GM23338 (cell line): Measurements from ENCODE around the gene TSHZ2. TPM values are rescaled to one million over a fixed set of nuclear protein-coding genes. Genes with fewer than 3 reads are reported as not detected.
"Not testable (repeated sequence)": the region's sequence is repeated elsewhere in the genome, so short reads cannot be mapped to it uniquely, and the experiment has no call there.

Experiments
- ATAC-seq: fragments of 200-7000 bp; cut with Tn5 transposase; 3 replicates; pipeline ENCODE4 v1.9.1; 2020
- DNase-seq: peaks from one replicate; pipeline ENCODE4 v3.0.0-alpha.2; 2015; ENCODE audit warnings: low spot score
- H2AFZ ChIP-seq: fragments of 200-600 bp; sonication (generic); 2 replicates; pipeline ENCODE4 v1.8.0; 2016; ENCODE audit warnings: antibody characterized with exemption, mild to moderate bottlenecking, moderate library complexity
- H3F3A ChIP-seq: fragments of 200-600 bp; sonication (generic); replicated peaks from 2 replicates; pipeline ENCODE4 v1.8.0; 2017; ENCODE audit warnings: antibody characterized with exemption, mixed run types, low read depth
- H3K27ac ChIP-seq: fragments of 200-600 bp; sonication (generic); 2 replicates; pipeline ENCODE4 v1.6.1; 2016; ENCODE audit warnings: low read depth
- H3K27me3 ChIP-seq: fragments of 200-600 bp; sonication (generic); 2 replicates; pipeline ENCODE4 v1.8.0; 2016; ENCODE audit warnings: mild to moderate bottlenecking, mixed run types, moderate library complexity; ENCODE audit not compliant: insufficient read depth
- H3K36me3 ChIP-seq: fragments of 200-600 bp; sonication (generic); 2 replicates; pipeline ENCODE4 v1.8.0; 2016; ENCODE audit warnings: mild to moderate bottlenecking; ENCODE audit not compliant: insufficient read depth
- H3K4me1 ChIP-seq: fragments of 200-600 bp; sonication (generic); 2 replicates; pipeline ENCODE4 v1.8.0; 2016; ENCODE audit warnings: mild to moderate bottlenecking, moderate library complexity; ENCODE audit not compliant: insufficient read depth
- H3K4me2 ChIP-seq: fragments of 200-600 bp; sonication (generic); 2 replicates; pipeline ENCODE4 v1.7.1; 2017; ENCODE audit warnings: mixed run types
- H3K4me3 ChIP-seq: fragments of 200-600 bp; sonication (generic); 2 replicates; pipeline ENCODE4 v1.6.1; 2016; ENCODE audit warnings: mixed run types
- H3K79me2 ChIP-seq: fragments of 200-600 bp; sonication (generic); replicated peaks from 2 replicates; pipeline ENCODE4 v1.8.0; 2017; ENCODE audit warnings: mild to moderate bottlenecking; ENCODE audit not compliant: insufficient read depth
- H3K9me2 ChIP-seq: fragments of 200-600 bp; sonication (generic); 2 replicates; pipeline ENCODE4 v1.8.0; 2017; ENCODE audit not compliant: insufficient read depth
- H4K20me1 ChIP-seq: fragments of 200-600 bp; sonication (generic); replicated peaks from 2 replicates; pipeline ENCODE4 v1.8.0; 2017; ENCODE audit warnings: mild to moderate bottlenecking; ENCODE audit not compliant: insufficient read depth
- H3K27ac Mint-ChIP-seq: 2 replicates; pipeline ENCODE4 v1.8.0; 2020; ENCODE audit warnings: inconsistent platforms, mild to moderate bottlenecking, moderate library complexity, mixed read lengths
- H3K27me3 Mint-ChIP-seq: 3 replicates; pipeline ENCODE4 v1.8.0; 2022; ENCODE audit warnings: low read depth, mild to moderate bottlenecking, moderate library complexity, mixed read lengths, inconsistent platforms; ENCODE audit not compliant: insufficient read depth, poor library complexity
- H3K36me3 Mint-ChIP-seq: 3 replicates; pipeline ENCODE4 v1.8.0; 2021; ENCODE audit warnings: low read depth, mild to moderate bottlenecking, inconsistent platforms, moderate library complexity, mixed read lengths
- H3K4me1 Mint-ChIP-seq: 3 replicates; pipeline ENCODE4 v1.8.0; 2020; ENCODE audit warnings: mild to moderate bottlenecking, inconsistent platforms, mixed read lengths
- H3K4me3 Mint-ChIP-seq: 3 replicates; pipeline ENCODE4 v1.8.0; 2021; ENCODE audit warnings: moderate library complexity, mild to moderate bottlenecking, inconsistent platforms, mixed read lengths
- H3K9me3 Mint-ChIP-seq: 3 replicates; pipeline ENCODE4 v1.8.0; 2020; ENCODE audit warnings: moderate library complexity, mild to moderate bottlenecking, inconsistent platforms, mixed read lengths
- CREB1 ChIP-seq: fragments of 250-450 bp; sonication (Bioruptor Pico); IDR thresholded peaks from 2 replicates; pipeline ENCODE4 v1.5.0; 2020; ENCODE audit warnings: low read depth, mild to moderate bottlenecking, moderate library complexity
- CTCF ChIP-seq, 2 experiments: fragments of 200-600 bp in 1 of 2; sonication (generic) in 1 of 2; conservative IDR thresholded peaks; 2 replicates each; pipeline versions ENCODE4 v1.5.1 to v1.6.1; 2016 to 2017; ENCODE audit warnings: antibody characterized with exemption in 2 of 2, low read depth in 2 of 2, mild to moderate bottlenecking in 2 of 2, moderate library complexity in 1 of 2
- EZH2phosphoT487 ChIP-seq: fragments of 200-600 bp; sonication (generic); IDR thresholded peaks from one replicate; pipeline ENCODE4 v1.8.1; 2018; ENCODE audit warnings: antibody characterized with exemption; ENCODE audit not compliant: unreplicated experiment
- JUNB ChIP-seq: IDR thresholded peaks from one replicate; pipeline ENCODE4 v1.6.1; 2016; ENCODE audit warnings: antibody characterized with exemption; ENCODE audit not compliant: unreplicated experiment
- POLR2AphosphoS5 ChIP-seq: IDR thresholded peaks from 2 replicates; pipeline ENCODE4 v1.6.1; 2016; ENCODE audit warnings: antibody characterized with exemption, low read depth
- ZNF114 ChIP-seq: fragments of 250-450 bp; sonication (Bioruptor Pico); IDR thresholded peaks from 2 replicates; pipeline ENCODE4 v1.5.0; 2020; ENCODE audit warnings: mild to moderate bottlenecking, moderate library complexity
- ZNF331 ChIP-seq: fragments of 250-450 bp; sonication (Bioruptor Pico); IDR thresholded peaks from 2 replicates; pipeline ENCODE4 v1.5.0; 2020; ENCODE audit warnings: low read depth, mild to moderate bottlenecking, moderate library complexity
- polyA plus RNA-seq: library from polyadenylated mRNA; unstranded; fragments of >200 nt; fragmentation: Nextera tagmentation; extraction: Ambion mirVana; gene quantifications from 2 replicates; pipeline ENCODE4 v1.2.1, GENCODE V29; 2016
- total RNA-seq: library from RNA; depleted of rRNA; stranded (reverse); fragments of >200 nt; shearing (Covaris generic); gene quantifications from 2 replicates; pipeline ENCODE4 v1.2.3, GENCODE V29; 2014
- TF ChIP-seq, protein P1 (sequence below): fragments of 250-450 bp; sonication (Bioruptor Pico); IDR thresholded peaks from 2 replicates; pipeline ENCODE4 v1.5.0; 2020; ENCODE audit warnings: mild to moderate bottlenecking, moderate library complexity

TSHZ2 gene
- total and polyA plus RNA-seq, 2 experiments from 2014 or later: 0.49 to 1.3 TPM

GRCh38 chr20:53522696-53523095 lies 550.5 kb downstream of the TSHZ2 start:
- Mint-ChIP-seq H3K9me3 (no peaks in the 10 kb centered on the region), H3K36me3 (no peaks in the 10 kb centered on the region), H3K27me3 (peaks cover 5% of the 10 kb centered on the region), H3K4me3 (no peak overlapping the region), H3K27ac (no peak overlapping the region), H3K4me1 (no peaks in the 10 kb centered on the region)
- ATAC-seq: no peak
- TF ChIP-seq CTCF (conservative IDR thresholded peaks at IDR 0.05; ENCODE audit: low read depth in 2 of 2) (no peak), EZH2phosphoT487 (no peak), CREB1 (CRISPR knock-in tag) (no peak), JUNB (no peak), POLR2AphosphoS5 (no peak), ZNF114 (CRISPR knock-in tag) (no peak), ZNF331 (CRISPR knock-in tag) (no peak)
- TF ChIP-seq, protein P1, sequence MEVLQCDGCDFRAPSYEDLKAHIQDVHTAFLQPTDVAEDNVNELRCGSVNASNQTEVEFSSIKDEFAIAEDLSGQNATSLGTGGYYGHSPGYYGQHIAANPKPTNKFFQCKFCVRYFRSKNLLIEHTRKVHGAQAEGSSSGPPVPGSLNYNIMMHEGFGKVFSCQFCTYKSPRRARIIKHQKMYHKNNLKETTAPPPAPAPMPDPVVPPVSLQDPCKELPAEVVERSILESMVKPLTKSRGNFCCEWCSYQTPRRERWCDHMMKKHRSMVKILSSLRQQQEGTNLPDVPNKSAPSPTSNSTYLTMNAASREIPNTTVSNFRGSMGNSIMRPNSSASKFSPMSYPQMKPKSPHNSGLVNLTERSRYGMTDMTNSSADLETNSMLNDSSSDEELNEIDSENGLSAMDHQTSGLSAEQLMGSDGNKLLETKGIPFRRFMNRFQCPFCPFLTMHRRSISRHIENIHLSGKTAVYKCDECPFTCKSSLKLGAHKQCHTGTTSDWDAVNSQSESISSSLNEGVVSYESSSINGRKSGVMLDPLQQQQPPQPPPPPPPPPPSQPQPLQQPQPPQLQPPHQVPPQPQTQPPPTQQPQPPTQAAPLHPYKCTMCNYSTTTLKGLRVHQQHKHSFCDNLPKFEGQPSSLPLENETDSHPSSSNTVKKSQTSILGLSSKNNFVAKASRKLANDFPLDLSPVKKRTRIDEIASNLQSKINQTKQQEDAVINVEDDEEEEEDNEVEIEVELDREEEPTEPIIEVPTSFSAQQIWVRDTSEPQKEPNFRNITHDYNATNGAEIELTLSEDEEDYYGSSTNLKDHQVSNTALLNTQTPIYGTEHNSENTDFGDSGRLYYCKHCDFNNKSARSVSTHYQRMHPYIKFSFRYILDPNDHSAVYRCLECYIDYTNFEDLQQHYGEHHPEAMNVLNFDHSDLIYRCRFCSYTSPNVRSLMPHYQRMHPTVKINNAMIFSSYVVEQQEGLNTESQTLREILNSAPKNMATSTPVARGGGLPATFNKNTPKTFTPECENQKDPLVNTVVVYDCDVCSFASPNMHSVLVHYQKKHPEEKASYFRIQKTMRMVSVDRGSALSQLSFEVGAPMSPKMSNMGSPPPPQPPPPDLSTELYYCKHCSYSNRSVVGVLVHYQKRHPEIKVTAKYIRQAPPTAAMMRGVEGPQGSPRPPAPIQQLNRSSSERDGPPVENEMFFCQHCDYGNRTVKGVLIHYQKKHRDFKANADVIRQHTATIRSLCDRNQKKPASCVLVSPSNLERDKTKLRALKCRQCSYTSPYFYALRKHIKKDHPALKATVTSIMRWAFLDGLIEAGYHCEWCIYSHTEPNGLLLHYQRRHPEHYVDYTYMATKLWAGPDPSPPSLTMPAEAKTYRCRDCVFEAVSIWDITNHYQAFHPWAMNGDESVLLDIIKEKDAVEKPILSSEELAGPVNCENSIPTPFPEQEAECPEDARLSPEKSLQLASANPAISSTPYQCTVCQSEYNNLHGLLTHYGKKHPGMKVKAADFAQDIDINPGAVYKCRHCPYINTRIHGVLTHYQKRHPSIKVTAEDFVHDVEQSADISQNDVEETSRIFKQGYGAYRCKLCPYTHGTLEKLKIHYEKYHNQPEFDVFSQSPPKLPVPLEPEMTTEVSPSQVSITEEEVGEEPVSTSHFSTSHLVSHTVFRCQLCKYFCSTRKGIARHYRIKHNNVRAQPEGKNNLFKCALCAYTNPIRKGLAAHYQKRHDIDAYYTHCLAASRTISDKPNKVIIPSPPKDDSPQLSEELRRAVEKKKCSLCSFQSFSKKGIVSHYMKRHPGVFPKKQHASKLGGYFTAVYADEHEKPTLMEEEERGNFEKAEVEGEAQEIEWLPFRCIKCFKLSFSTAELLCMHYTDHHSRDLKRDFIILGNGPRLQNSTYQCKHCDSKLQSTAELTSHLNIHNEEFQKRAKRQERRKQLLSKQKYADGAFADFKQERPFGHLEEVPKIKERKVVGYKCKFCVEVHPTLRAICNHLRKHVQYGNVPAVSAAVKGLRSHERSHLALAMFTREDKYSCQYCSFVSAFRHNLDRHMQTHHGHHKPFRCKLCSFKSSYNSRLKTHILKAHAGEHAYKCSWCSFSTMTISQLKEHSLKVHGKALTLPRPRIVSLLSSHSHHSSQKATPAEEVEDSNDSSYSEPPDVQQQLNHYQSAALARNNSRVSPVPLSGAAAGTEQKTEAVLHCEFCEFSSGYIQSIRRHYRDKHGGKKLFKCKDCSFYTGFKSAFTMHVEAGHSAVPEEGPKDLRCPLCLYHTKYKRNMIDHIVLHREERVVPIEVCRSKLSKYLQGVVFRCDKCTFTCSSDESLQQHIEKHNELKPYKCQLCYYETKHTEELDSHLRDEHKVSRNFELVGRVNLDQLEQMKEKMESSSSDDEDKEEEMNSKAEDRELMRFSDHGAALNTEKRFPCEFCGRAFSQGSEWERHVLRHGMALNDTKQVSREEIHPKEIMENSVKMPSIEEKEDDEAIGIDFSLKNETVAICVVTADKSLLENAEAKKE (CRISPR knock-in tag): no peak
- Histone ChIP-seq H3K79me2 (no peaks in the 10 kb centered on the region), H3K36me3 (no peaks in the 10 kb centered on the region; the same call in 1 of the 2 replicates), H3K4me1 (no peaks in the 10 kb centered on the region), H3K27me3 (no peaks in the 10 kb centered on the region), H2AFZ (no peak overlapping the region), H3K4me3 (no peak overlapping the region), H3K4me2 (no peak overlapping the region), H4K20me1 (no peaks in the 10 kb centered on the region), H3F3A (no peaks in the 10 kb centered on the region), H3K27ac (no peak overlapping the region), H3K9me2 (no peaks in the 10 kb centered on the region)
- no peak for DNase-seq

DNA sequence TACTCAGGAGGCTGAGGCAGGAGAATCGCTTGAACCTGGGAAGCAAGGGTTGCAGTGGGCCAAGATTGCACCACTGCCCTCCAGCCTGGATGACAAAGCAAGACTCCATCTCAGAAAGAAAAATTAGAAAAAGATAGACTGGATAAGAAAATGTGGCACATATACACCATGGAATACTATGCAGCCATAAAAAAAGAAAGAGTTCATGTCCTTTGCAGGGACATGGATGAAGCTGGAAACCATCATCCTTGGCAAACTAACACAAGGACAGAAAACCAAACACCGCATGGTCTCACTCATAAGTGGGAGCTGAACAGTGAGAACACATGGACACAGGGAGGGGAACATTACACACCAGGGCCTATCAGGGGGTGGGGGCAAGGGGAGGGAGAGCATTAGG lies 551.5 kb downstream of the TSHZ2 start:
- H3F3A ChIP-seq, H3K4me3 Mint-ChIP-seq, H3K27ac Mint-ChIP-seq, DNase-seq, H4K20me1 ChIP-seq, H3K27ac ChIP-seq, H3K36me3 Mint-ChIP-seq, ATAC-seq, H3K9me3 Mint-ChIP-seq, H3K79me2 ChIP-seq, H3K27me3 ChIP-seq, H3K4me2 ChIP-seq, H3K4me3 ChIP-seq, H3K4me1 Mint-ChIP-seq, H2AFZ ChIP-seq, H3K9me2 ChIP-seq, H3K36me3 ChIP-seq, H3K4me1 ChIP-seq, H3K27me3 Mint-ChIP-seq: not testable (repeated sequence)
